T-cell (primary cell): ENCODE measurements around the gene MYO1D. TPM values are rescaled to one million over a fixed set of nuclear protein-coding genes. Genes with fewer than 3 reads are reported as not detected.

ENCODE experiments used
- ATAC-seq, 4 experiments: fragments of 200-7000 bp in 3 of 4; fragments of 150-1000 bp in 1 of 4; cut with Tn5 transposase; replicated peaks in 1 of 4; 1 replicate in 3 of 4; 2 replicates in 1 of 4; pipeline ENCODE4 v1.10.0; 2021; ENCODE audit warnings: moderate library complexity in 3 of 4, mild to moderate bottlenecking in 2 of 4, moderate number of reproducible peaks in 1 of 4
- CTCF ChIA-PET, 2 donors: fragments of 300-600 bp; sonication (Branson Sonifier 250); formaldehyde crosslinking; loops; one replicate each; lab custom pipeline; 2022; ENCODE audit warnings: antibody characterized with exemption in 2 of 2; lab: Charles Lee
- POLR2A ChIA-PET, 2 donors: fragments of 300-600 bp; sonication (Branson Sonifier 250); formaldehyde crosslinking; loops; one replicate each; lab custom pipeline; 2022; ENCODE audit warnings: antibody characterized with exemption in 2 of 2; lab: Charles Lee
- DNase-seq, 35 experiments: peaks; one replicate each; pipeline versions ENCODE4 v3.0.0 to v3.0.0-alpha.2; 2013 to 2023
- H3K27ac ChIP-seq: one replicate; pipeline ENCODE4 v1.5.1; 2013; ENCODE audit warnings: low read length
- H3K27me3 ChIP-seq, 2 experiments: replicated peaks in 1 of 2; 1 replicate in 1 of 2; 2 replicates in 1 of 2; pipeline versions ENCODE4 v1.6.1 to v1.7.0; 2013; ENCODE audit warnings: low read length in 1 of 2, mixed read lengths in 1 of 2; ENCODE audit not compliant: control insufficient read depth in 2 of 2, insufficient read depth in 2 of 2; ENCODE audit errors: extremely low read depth in 1 of 2
- H3K36me3 ChIP-seq, 2 donors: 1 replicate in 1 of 2; 2 replicates in 1 of 2; pipeline versions ENCODE4 v1.6.1 to v1.7.0; 2013; ENCODE audit warnings: low read length in 1 of 2; ENCODE audit not compliant: control insufficient read depth in 2 of 2, insufficient read depth in 1 of 2; ENCODE audit errors: extremely low read depth in 1 of 2
- H3K4me1 ChIP-seq, 2 experiments: 1 replicate in 1 of 2; 2 replicates in 1 of 2; pipeline versions ENCODE4 v1.6.1 to v1.7.0; 2013; ENCODE audit warnings: low read length in 2 of 2, mixed read lengths in 1 of 2; ENCODE audit not compliant: insufficient read depth in 2 of 2, control insufficient read depth in 1 of 2; ENCODE audit errors: extremely low read depth in 1 of 2
- H3K4me3 ChIP-seq, 2 donors: 1 replicate in 1 of 2; 2 replicates in 1 of 2; pipeline versions ENCODE4 v1.5.1 to v1.7.0; 2013; ENCODE audit warnings: mild to moderate bottlenecking in 2 of 2, low read length in 1 of 2, moderate library complexity in 1 of 2; ENCODE audit not compliant: control insufficient read depth in 1 of 2; ENCODE audit errors: extremely low read depth in 1 of 2
- H3K9me3 ChIP-seq: 2 replicates; pipeline ENCODE4 v1.7.0; 2013
- H3K27ac Mint-ChIP-seq, 2 donors: one replicate each; pipeline ENCODE4 v1.8.0; 2020 to 2021; ENCODE audit warnings: mild to moderate bottlenecking in 2 of 2, mixed read lengths in 2 of 2
- H3K27me3 Mint-ChIP-seq, 2 donors: one replicate each; pipeline ENCODE4 v1.8.0; 2021 to 2022; ENCODE audit warnings: mixed read lengths in 2 of 2
- H3K36me3 Mint-ChIP-seq: one replicate; pipeline ENCODE4 v1.8.0; 2021; ENCODE audit warnings: mixed read lengths
- H3K4me1 Mint-ChIP-seq, 3 donors: one replicate each; pipeline ENCODE4 v1.8.0; 2020 to 2022; ENCODE audit warnings: mixed read lengths in 3 of 3, mild to moderate bottlenecking in 1 of 3
- H3K4me3 Mint-ChIP-seq, 3 donors: one replicate each; pipeline ENCODE4 v1.8.0; 2020 to 2022; ENCODE audit warnings: mild to moderate bottlenecking in 3 of 3, mixed read lengths in 3 of 3, moderate library complexity in 3 of 3
- H3K9me3 Mint-ChIP-seq, 3 donors: one replicate each; pipeline ENCODE4 v1.8.0; 2020 to 2022; ENCODE audit warnings: mixed read lengths in 3 of 3
- WGBS: methylation state at CpG from one replicate; pipeline ENCODE4 v1.1.5; 2013; ENCODE audit warnings: missing lambda C conversion rate; ENCODE audit not compliant: insufficient coverage; 5-methylcytosine and 5-hydroxymethylcytosine counted together
- total RNA-seq, 35 experiments: library from RNA in 6 of 35; stranded (reverse) in 6 of 35; fragments of 120-200 nt in 1 of 35; gene quantifications; one replicate each; pipeline versions ENCODE4 v1.2.1 to v1.2.4 and lab custom pipeline; 2013 to 2026

Gene MYO1D
- total RNA-seq, 5 donors from 2014 or later (not counting 1 experiment from before 2014, with no cell fraction given): 8.3 to 11.1 (median 9.5) TPM

DNA sequence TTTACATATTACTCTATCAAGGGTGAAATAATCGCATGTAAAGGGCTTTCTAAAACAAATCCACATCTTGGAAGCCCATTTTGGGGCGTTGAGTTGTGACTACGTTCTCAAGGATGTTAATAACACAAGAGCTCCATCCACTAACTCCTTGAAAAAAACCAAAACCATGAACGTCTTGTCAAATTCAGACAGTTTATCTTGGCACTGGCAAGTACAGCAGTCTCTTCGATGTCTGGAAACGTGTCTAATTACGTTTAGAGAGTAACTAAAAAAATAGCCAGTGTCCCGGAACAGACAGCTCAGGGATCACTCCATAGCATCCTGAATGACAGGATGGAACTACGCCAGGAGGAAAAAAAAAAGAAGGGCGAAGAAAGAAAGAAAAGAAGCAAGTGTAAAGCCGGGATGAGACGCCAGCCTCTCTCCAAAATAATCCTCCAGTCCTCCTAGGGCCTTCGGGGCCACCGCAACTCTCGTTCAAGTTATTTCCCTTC, 954 bp downstream of the MYO1D start:
- WGBS: 22% methylated on average over 6 of the region's 15 CpGs
- no peaks in the 10 kb centered on the region for H3K9me3 Mint-ChIP-seq
- H3K27ac ChIP-seq: no peak overlapping the region
- DNase-seq (no peak), ATAC-seq (no peak)
- no peaks in the 10 kb centered on the region for H3K27me3 ChIP-seq
- peaks cover 0 to 3% of the 10 kb centered on the region in 2 donors for H3K27me3 Mint-ChIP-seq
- H3K9me3 ChIP-seq: no peaks in the 10 kb centered on the region
- peak overlapping the region; percentile 88 to 93 (median 88) for H3K4me3 Mint-ChIP-seq
- CTCF ChIA-PET: interaction anchor here (0.8 to 2.6 kb wide), 7 partner anchors 12 to 432 kb away, joined by 3 to 13 read pairs (median 7); partner anchors contain the start of genes CDK5R1 (in 1 of the 2) and PSMD11 (in 1 of the 2)
- POLR2A ChIA-PET: interaction anchor here in 1 of 2 donors (0.7 to 0.9 kb wide), 2 partner anchors 28 to 61 kb away, joined by 3 read pairs; no protein-coding TSS in a partner anchor
- H3K27ac Mint-ChIP-seq: peak overlapping the region; percentile 55 to 84
- peaks cover 13 to 15% (median 15%) of the 10 kb centered on the region in 3 donors for H3K4me1 Mint-ChIP-seq
- peak overlapping the region; percentile 50 to 62 for H3K4me3 ChIP-seq
- H3K4me1 ChIP-seq: peaks cover 5 to 13% of the 10 kb centered on the region in 2 experiments
- no peaks in the 10 kb centered on the region for H3K36me3 ChIP-seq
- H3K36me3 Mint-ChIP-seq: no peaks in the 10 kb centered on the region

DNA sequence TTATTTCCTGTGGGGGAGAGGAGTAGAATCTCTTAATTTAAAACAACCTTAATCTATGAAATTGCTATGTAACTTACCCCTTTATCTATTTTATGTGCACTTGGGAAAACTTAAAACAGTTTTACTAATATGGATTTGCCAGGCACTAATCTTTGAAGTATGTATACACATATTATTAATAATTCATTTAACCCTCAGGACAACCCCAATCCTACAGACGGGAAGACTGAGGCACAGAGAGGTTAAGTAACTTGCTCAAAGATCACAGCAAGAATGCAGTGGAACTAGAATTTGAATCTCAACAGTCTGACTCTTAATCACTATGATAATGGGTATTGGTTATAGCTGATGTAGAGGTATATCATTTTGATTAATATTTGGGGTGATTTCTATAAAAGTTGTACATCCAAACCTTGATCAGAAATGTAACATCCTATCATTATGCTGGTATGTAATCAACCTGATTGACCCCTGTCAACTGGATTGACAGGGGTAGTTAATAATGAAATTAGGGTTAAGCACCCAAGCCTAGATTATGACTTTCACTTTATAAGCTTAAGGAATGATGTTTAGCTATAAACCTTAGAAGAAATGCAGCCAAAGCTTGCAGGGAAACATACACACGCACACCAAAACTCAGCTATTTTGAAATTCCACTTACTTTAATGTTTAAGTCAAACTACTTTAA, 1.6 kb downstream of the MYO1D start:
- H3K4me1 Mint-ChIP-seq: peaks cover 13 to 15% (median 15%) of the 10 kb centered on the region in 3 donors
- no peaks in the 10 kb centered on the region for H3K27me3 ChIP-seq
- no peak overlapping the region for H3K27ac ChIP-seq
- H3K4me3 ChIP-seq: no peak overlapping the region
- POLR2A ChIA-PET: interaction anchor here in 1 of 2 donors (0.7 to 0.9 kb wide), 2 partner anchors 29 to 62 kb away, joined by 3 read pairs; no protein-coding TSS in a partner anchor
- H3K9me3 Mint-ChIP-seq: no peaks in the 10 kb centered on the region
- H3K36me3 Mint-ChIP-seq: no peaks in the 10 kb centered on the region
- H3K36me3 ChIP-seq: no peaks in the 10 kb centered on the region
- CTCF ChIA-PET: interaction anchor here (0.9 to 1.5 kb wide), 3 partner anchors 92 to 391 kb away, joined by 3 to 8 read pairs (median 3); no protein-coding TSS in a partner anchor
- no peak overlapping the region for H3K27ac Mint-ChIP-seq
- WGBS: no CpG with 5 or more reads among the region's 2 CpGs
- H3K4me1 ChIP-seq: peaks cover 5 to 13% of the 10 kb centered on the region in 2 experiments
- H3K9me3 ChIP-seq: no peaks in the 10 kb centered on the region
- no peak for ATAC-seq
- peak overlapping the region; percentile 88 to 93 (median 88) for H3K4me3 Mint-ChIP-seq
- DNase-seq: no peak
- no peaks in the 10 kb centered on the region for H3K27me3 Mint-ChIP-seq

DNA sequence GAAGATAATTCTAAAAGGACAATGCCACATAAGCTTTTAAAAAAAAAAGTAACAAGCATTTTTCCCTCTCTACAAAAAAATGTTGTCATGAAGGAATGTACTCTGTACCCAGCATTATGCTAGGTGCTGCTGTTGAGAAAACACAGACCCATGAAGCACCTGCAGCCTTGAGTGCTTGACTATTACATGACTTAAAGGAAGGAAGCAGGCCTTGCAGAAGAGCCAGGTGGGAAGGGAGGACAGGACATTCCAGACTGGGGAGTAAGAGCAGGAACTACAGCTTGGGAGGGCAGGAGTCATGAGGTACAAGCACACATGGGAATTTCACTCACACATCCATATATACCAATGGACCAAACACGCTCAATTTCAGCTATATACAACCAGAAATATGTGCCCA, 3.8 kb downstream of the MYO1D start:
- H3K9me3 ChIP-seq: no peaks in the 10 kb centered on the region
- DNase-seq (no peak), ATAC-seq (no peak)
- H3K27ac Mint-ChIP-seq: no peak overlapping the region
- ChIA-PET CTCF (interaction anchor here in 1 of 2 donors (0.6 to 1.4 kb wide), 2 partner anchors 86 to 94 kb away, joined by 3 to 4 read pairs; no protein-coding TSS in a partner anchor), POLR2A (interaction anchor here in 1 of 2 donors (0.7 kb wide), 1 partner anchor 11 kb away, joined by 6 read pairs; no protein-coding TSS in a partner anchor)
- H3K36me3 ChIP-seq: no peaks in the 10 kb centered on the region
- no peaks in the 10 kb centered on the region for H3K27me3 ChIP-seq
- H3K4me3 ChIP-seq: no peak overlapping the region
- WGBS: no CpG with 5 or more reads among the region's 1 CpG
- no peaks in the 10 kb centered on the region for H3K9me3 Mint-ChIP-seq
- H3K4me3 Mint-ChIP-seq: no peak overlapping the region
- H3K4me1 Mint-ChIP-seq: peaks cover 13 to 15% (median 15%) of the 10 kb centered on the region in 3 donors
- no peak overlapping the region for H3K27ac ChIP-seq
- no peaks in the 10 kb centered on the region for H3K36me3 Mint-ChIP-seq
- peaks cover 5 to 13% of the 10 kb centered on the region in 2 experiments for H3K4me1 ChIP-seq
- no peaks in the 10 kb centered on the region for H3K27me3 Mint-ChIP-seq

DNA sequence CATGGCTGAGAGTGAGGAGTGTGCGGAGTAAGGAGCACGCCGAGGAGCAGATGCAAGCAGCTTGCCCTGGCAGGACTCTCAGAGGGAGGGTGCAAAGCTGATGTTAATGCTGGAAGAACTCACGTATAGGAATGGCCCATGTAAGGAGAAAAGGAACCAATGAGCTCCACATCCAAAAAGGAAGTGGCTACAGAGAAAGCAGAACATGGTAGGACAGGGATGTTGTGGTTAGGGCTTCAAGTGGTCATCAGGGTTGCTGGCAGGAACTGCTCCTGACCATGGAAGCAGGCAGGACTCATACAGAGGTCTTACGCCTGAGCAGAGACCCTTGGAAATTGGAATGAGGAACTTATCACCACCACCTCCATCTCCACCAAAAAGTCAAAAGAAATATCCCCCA, 5.2 kb downstream of the MYO1D start:
- POLR2A ChIA-PET: interaction anchor here in 1 of 2 donors (0.6 kb wide), 1 partner anchor 371 kb away, joined by 6 read pairs; no protein-coding TSS in a partner anchor

DNA sequence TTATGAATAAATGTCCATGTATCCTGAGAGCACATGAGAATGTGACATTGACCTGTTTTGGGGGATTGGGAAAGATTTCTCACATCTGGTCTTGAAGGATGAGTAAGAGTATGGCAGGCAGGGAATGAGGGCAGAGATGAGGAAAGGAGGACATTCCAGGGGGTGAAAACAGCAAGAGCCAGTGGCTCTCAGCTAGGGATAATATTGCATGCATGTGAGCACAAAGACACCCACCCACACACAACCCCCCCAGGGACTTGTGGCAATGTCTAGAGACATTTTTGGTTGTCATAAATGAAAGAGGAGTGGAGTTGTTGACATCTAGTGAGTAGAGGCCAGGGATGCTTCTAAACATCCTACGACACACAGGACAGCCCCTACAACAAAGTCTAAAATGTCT, 6.0 kb downstream of the MYO1D start:
- DNase-seq (no peak), ATAC-seq (no peak)
- H3K9me3 Mint-ChIP-seq: no peaks in the 10 kb centered on the region
- no CpG with 5 or more reads among the region's 1 CpG for WGBS
- H3K4me3 Mint-ChIP-seq: no peak overlapping the region
- Histone ChIP-seq H3K36me3 (no peaks in the 10 kb centered on the region), H3K9me3 (no peaks in the 10 kb centered on the region), H3K27me3 (no peaks in the 10 kb centered on the region), H3K4me1 (peaks cover 0 to 3% of the 10 kb centered on the region in 2 experiments), H3K4me3 (no peak overlapping the region), H3K27ac (no peak overlapping the region)
- ChIA-PET CTCF (no interaction called here), POLR2A (no interaction called here)
- no peak overlapping the region for H3K27ac Mint-ChIP-seq
- H3K27me3 Mint-ChIP-seq: peaks cover 2 to 7% of the 10 kb centered on the region in 2 donors
- H3K36me3 Mint-ChIP-seq: no peaks in the 10 kb centered on the region
- peaks cover 4 to 7% (median 6%) of the 10 kb centered on the region in 3 donors for H3K4me1 Mint-ChIP-seq

More for the DNA sequence above, 5.2 kb downstream of the MYO1D start:
- peaks cover 0 to 7% of the 10 kb centered on the region in 2 experiments for H3K4me1 ChIP-seq
- no peak overlapping the region for H3K27ac ChIP-seq
- H3K27me3 ChIP-seq: no peaks in the 10 kb centered on the region
- Mint-ChIP-seq H3K36me3 (no peaks in the 10 kb centered on the region), H3K27me3 (no peaks in the 10 kb centered on the region), H3K4me1 (peaks cover 7 to 10% (median 8%) of the 10 kb centered on the region in 3 donors), H3K4me3 (no peak overlapping the region), H3K27ac (no peak overlapping the region), H3K9me3 (no peaks in the 10 kb centered on the region)
- H3K4me3 ChIP-seq: no peak overlapping the region
- CTCF ChIA-PET: no interaction called here
- H3K36me3 ChIP-seq: no peaks in the 10 kb centered on the region
- ATAC-seq (no peak), DNase-seq (no peak)
- no peaks in the 10 kb centered on the region for H3K9me3 ChIP-seq
- WGBS: 74% methylated on average over 4 of the region's 5 CpGs

DNA sequence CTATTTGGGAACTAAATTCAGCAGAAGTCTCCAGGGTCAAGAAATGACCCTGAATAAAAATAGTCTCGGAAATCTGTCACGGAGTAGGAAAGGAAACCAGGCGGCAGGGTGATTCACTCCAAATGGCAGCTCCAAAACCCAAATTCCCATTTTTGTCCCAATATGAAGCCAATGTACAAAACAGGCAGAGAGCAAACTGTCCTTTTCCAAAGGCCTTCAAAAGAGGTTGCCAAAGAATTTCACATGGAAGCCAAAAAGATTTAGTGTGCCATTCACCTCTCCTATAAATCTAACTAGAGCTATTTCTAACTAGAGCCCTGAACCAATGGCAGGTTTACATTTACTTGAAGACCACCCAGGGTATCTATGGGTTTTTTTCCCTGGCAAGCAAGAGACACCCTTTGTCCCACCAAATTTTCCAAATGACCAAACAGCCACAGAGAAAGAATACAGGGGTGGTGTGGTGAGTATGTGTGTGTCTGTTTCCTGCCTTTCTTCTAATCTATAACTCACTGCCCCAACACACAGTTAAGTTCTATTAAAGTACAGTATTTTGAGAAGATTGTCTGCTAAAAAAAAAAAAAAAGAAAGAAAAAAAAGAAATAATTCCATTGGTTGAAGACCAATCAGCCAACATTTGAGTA, 6.8 kb downstream of the MYO1D start:
- H3K4me3 Mint-ChIP-seq: no peak overlapping the region
- H3K27ac ChIP-seq: no peak overlapping the region
- H3K4me1 Mint-ChIP-seq: peaks cover 0 to 2% (median 1%) of the 10 kb centered on the region in 3 donors
- no peaks in the 10 kb centered on the region for H3K36me3 ChIP-seq
- DNase-seq (no peak), ATAC-seq (no peak)
- H3K9me3 ChIP-seq: no peaks in the 10 kb centered on the region
- 100% methylated on average over 3 of the region's 3 CpGs for WGBS
- POLR2A ChIA-PET: no interaction called here
- H3K9me3 Mint-ChIP-seq: no peaks in the 10 kb centered on the region
- no peak overlapping the region for H3K4me3 ChIP-seq
- CTCF ChIA-PET: no interaction called here
- no peaks in the 10 kb centered on the region for H3K36me3 Mint-ChIP-seq
- H3K27me3 ChIP-seq: no peaks in the 10 kb centered on the region
- no peaks in the 10 kb centered on the region for H3K4me1 ChIP-seq
- peaks cover 2 to 8% of the 10 kb centered on the region in 2 donors for H3K27me3 Mint-ChIP-seq
- no peak overlapping the region for H3K27ac Mint-ChIP-seq
